Stimulated activated CD8-positive, alpha-beta memory T cell treated with anti-CD3 and anti-CD28 coated beads, Interleukin-12 subunit alpha, Interleukin-12 subunit beta, amount 100 ng/mL, for 1 hour (primary cell): ENCODE measurements around the gene CFAP77.
A peak's percentile ranks its signal among the peaks of the same experiment; 100 is the strongest.

ENCODE experiments used
- DNase-seq: peaks from one replicate; pipeline ENCODE4 v3.0.0-alpha.2; 2020; ENCODE audit warnings: low read depth

The CFAP77 gene

DNA sequence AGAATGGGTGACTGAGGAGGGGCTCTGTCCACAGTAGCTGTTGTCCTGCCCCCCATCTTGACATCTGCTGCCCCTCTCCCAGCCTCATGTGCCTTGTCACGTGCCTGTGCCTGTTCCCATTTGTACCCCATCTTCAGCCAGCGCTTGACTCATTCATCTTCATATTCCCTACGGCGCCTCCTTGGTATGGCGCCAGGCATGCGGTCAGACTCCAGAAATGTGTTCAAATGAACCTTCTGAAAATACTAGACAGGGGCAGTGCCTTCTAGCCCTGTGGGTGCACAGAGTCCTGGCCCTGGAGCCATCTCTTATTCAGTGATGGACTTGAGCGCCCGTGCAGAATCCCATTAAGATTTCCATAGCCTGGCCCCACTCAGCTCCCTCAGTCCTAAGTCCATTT, 46.2 kb downstream of the CFAP77 start:
- no peak for DNase-seq

- DNase-seq, result no peak
Measured at GRCh38 chr9:132457504-132458236, 47.7 kb downstream of the CFAP77 start.

GRCh38 chr9:132458432-132458831, 48.4 kb downstream of the CFAP77 start:
- DNase-seq, result no peak

DNA sequence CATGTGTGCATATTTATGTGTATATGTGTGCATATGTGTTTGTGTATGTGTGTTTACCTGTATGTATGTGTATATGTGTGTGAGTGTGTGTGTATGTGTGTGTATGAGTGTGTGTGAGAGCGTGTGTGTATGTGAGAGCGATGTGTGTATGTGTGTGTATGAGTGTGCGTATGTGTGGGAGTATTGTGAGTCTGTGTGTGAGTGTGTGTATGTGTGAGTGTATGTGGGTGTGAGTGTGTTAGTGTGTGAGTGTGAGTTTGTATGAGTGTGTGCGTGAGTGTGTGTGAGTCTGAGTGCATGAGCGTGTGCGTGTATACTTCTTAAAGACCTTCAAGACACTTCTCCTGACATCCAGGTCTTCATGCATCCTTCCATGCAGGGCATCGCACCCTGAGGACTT, 49.6 kb downstream of the CFAP77 start:
- DNase-seq, result no peak

DNA sequence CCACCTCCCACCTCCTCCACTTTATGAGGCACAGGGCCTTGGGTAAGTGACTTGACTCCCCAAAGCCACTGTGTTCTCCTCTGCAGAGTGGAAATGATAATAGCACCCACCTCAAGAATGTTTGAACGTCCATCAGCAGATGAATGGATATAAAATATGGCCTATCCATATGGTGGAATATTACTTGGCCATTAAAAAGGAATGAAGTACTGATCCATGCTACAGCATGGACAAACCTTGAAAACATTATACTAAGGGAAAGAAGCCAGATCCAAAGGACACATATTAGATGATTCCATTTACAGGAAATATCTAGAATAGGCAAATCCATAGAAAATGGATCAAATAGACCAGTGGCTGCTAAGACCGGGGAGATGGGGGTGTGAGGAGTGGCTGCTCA, 50.2 kb downstream of the CFAP77 start:
- DNase-seq, result no peak

- DNase-seq, result no peak
Measured at GRCh38 chr9:132461281-132461896, 51.4 kb downstream of the CFAP77 start.

DNA sequence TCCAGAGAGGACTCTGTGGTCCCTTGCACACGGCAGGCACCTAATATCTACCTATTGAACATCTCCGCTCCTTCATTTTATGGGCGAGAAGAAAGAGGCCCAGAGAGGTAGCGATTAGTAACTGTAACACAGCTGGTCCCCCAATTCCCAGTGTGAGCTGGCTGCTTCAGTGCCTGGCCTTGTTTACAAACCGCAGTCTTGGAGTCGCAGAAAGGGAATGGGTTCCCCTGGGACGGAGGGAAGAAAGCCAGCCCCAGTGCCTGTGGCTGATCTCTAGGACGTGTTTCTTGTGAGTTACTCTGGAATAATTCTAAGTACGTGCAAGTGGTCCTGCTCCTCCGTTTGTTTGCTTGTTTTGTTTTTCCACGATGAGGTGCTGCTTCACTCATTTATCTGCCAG, 52.0 kb downstream of the CFAP77 start:
- no peak for DNase-seq

- DNase-seq, result no peak
Measured at GRCh38 chr9:132464547-132464946, 54.5 kb downstream of the CFAP77 start.

- DNase-seq, result no peak
Measured at GRCh38 chr9:132465131-132465635, 55.2 kb downstream of the CFAP77 start.

DNA sequence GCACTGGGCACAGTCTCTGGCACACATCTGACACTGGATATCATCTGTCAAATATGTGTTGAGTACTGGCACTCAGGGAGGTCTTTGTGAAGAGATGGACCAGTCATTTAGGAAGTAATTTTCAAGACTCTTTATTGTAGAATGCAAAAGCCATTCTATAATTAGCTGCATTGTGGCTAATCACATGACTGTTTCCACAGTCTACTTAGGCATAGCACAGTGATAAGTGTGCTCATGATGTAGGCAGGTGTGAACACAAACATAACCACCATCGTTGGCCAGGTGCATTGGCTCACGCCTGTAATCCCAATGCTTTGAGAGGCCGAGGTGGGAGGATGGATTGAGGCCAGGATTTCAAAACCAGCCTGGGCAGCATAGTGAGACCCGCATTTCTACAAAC, 62.2 kb downstream of the CFAP77 start:
- DNase-seq, result no peak

DNA sequence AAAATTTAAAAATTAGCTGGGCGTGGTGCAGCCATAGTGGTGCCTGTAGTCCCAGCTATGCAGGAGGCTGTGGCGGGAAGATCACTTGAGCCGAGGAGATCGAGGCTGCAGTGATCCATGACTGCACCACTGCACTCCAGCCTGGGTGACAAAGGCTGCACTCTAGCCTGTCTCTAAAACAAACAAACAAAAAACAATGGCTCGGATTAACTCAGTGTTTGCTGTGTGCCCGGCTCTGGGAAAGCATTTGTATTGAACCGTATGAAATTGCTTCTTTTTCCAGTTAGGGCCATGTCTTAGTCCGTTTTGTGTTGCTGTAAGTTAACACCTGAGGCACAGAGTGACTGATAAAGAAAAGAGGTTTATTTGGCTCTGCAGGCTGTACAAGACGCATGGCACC, 62.6 kb downstream of the CFAP77 start:
- DNase-seq, result no peak

- DNase-seq, result no peak
Measured at GRCh38 chr9:132474253-132474652, 64.2 kb downstream of the CFAP77 start.

DNA sequence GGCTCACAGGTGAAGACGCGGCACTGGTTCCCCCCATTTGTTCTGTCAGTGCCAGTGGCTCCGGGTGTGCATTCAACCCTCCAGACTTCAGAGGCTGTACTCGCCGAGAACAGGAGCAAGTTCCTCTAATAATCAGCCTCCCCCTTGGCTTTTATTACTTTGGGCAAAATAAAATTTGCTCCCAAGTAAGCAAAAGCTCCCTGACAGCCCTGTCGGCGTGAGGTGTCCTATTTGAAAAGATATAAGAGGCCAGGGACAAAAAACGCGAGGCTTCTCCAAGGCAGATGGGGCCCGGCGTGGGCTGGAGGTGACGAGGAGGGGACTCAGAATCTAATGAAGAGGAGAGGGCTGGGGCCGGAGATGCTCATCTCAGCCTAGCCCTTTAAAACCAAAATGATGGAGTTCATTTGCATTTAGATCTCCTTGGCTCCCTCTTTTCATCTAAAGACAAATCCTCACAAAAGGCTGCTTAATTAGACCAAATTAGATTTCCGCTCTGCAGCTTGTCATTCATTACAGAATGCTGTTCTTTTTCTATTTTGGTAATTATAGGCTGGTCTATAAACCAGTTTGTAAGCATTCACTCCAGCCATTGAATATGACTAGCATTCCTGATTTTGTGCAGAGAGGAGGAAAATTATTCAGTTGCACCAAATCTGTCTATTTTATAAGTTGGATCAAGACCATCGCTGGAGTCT, 68.5 kb downstream of the CFAP77 start:
- DNase-seq, result no peak

GRCh38 chr9:132479733-132480132, 69.7 kb downstream of the CFAP77 start:
- no peak for DNase-seq

DNA sequence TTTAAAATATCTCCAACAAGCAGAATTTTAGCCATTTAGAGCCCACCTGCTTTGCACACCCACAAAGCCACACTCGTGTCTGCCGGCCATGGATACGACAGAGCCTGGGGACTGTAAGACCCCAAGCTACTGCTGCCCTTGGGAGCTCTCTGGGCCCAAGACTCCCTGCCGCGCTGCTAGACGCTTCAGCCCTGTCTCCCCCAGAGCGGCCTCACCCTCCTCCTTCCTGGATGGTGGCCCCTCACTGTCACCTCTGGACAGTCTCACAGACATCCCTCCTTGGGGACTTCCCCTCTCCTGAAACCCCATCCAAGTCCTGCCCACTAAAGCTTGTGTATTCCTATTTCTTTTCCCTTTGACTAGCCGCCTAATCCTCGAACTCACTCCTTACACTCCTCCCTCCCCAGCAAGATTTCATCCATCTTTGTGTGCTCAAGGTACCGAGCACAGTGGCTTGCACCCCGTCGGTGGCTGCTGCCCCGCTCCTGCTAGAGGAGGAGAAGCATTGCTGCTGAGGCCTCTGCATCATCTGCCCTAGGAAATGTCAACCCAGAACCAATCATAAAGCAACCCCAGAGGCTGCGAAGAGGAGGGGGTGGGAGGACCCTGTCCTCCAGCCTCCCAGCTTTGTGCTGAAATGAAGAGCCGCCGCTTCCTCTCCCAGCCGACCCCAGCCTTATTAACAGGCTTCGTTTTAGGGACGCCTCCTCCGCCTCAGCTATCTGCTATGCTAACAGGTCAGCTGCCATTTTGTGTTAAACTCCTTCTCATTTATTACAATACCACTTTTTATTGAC, 71.2 kb downstream of the CFAP77 start:
- no peak for DNase-seq

DNA sequence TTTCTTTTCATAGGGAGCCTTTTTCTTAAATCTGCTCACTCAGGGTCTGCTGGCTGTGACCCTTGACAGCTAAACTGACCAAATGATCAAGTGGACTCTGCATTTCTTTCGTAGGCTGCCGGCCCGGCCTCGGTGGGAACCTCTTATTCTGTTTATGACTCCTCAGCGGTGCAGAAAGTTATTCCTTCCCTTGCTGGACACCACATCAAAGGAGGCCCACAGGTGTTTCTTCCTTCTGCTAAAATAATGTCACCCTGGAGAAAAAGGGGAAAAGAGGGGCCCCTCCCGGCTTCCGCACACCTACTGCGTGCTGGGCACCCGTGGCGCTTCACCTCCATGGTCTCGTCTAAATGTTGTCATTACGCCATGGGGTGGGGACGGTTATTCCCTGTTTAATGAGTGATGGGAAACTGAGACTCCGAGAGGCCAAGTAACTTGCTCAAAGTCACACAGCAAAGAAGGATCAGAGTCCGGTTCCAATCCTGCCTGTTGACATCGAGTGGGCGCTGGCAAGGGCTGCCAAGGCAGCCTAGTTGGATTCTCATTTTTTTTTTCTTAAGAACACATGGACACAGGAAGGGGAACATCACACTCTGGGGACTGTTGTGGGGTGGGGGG, 72.3 kb downstream of the CFAP77 start:
- no peak for DNase-seq

GRCh38 chr9:132485393-132485792, 75.4 kb downstream of the CFAP77 start:
- DNase-seq, result no peak

GRCh38 chr9:132486706-132487350, 76.8 kb downstream of the CFAP77 start:
- peak; percentile 19 for DNase-seq

DNA sequence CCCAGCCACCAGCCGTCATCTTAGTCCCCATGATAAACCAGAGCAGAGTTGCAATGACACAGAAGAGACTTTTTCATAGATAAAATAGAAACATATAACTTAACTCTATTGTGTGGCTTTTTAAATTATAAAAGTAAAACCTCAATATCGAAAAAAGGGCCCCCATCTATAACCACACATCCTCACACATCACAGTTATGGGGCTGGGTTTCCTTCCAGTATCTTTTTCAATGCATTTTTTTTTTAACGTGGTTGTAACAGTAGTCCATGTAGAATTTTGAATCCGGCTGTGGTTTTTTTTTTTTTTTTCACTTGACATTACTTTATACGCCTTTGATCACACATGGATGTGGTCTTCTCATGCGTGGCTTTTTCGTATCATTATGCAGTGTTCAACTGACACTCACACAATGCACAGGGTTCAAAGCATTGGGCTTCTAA, 77.4 kb downstream of the CFAP77 start:
- no peak for DNase-seq

GRCh38 chr9:132487980-132488535, 78.0 kb downstream of the CFAP77 start:
- no peak for DNase-seq

DNA sequence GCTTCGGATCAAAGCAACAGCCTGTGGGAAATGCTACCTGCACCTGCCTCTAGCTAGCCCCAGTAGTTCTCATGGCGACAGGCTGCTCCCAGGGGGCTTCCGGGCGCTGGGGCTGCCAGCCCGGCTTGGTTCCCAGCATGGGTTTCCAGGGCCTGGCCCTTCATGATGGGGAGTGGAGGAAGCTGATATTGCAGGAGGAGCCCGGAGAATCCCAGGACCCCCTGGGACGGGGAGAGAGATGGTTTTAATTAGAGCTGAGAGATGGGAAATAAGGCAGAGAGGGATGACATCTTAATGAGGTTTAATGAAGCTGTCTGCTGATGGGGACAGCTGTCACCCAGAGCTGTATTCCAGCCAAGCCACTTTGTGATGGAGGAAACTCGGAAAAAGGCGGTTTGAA, 78.6 kb downstream of the CFAP77 start:
- no peak for DNase-seq
